Stimulated activated CD4-positive, alpha-beta T cell treated with anti-CD3 and anti-CD28 coated beads, Interleukin-1b, Interleukin-23, amount 100 ng/mL, for 4 hours (primary cell): Measurements from ENCODE around the gene MB.

ENCODE experiments used
- DNase-seq, 2 donors: peaks; one replicate each; pipeline ENCODE4 v3.0.0-alpha.2; 2020; ENCODE audit warnings: low read depth in 2 of 2

The MB gene

GRCh38 chr22:35597692-35598395, 19.3 kb downstream of the MB start:
- no peak for DNase-seq

- DNase-seq, result no peak
Observed at GRCh38 chr22:35596821-35597220, 20.3 kb downstream of the MB start.

GRCh38 chr22:35594686-35595085, 22.4 kb downstream of the MB start:
- DNase-seq, result no peak

DNA sequence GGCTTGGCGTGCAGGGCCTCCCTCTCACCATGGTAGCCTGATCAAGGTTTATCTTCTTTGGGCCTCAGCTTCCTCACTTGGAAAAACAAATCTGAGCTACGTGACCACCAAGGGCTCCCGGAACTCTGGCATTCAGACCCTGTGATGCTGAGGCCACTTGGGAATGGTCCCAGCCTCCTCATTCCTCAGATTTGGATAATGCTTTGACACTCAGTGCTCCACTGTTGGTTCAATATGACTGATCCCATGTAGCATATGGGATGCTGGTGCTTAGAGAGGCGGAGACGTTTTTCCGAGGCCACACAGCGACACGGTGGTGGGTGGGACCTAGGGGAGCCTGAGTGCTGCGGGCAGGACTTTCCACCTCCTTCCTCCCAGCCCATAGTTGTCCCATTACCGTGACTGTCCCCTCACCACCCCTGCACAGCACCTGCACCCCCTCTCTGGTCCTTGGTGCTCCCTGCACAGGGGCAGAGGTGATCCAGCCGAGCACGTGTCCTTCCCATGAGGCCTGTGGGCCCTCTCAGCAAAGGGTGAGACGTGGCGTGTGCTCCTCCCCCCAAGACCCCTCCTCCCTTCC, 23.1 kb downstream of the MB start:
- DNase-seq, result no peak

GRCh38 chr22:35593071-35593890, 23.8 kb downstream of the MB start:
- DNase-seq, result no peak

- no peak for DNase-seq
Observed at GRCh38 chr22:35592418-35592967, 24.6 kb downstream of the MB start.

GRCh38 chr22:35591714-35592417, 25.3 kb downstream of the MB start:
- no peak for DNase-seq

GRCh38 chr22:35590634-35591295, 26.4 kb downstream of the MB start:
- DNase-seq, result no peak

GRCh38 chr22:35589756-35590093, 27.4 kb downstream of the MB start:
- no peak for DNase-seq

DNA sequence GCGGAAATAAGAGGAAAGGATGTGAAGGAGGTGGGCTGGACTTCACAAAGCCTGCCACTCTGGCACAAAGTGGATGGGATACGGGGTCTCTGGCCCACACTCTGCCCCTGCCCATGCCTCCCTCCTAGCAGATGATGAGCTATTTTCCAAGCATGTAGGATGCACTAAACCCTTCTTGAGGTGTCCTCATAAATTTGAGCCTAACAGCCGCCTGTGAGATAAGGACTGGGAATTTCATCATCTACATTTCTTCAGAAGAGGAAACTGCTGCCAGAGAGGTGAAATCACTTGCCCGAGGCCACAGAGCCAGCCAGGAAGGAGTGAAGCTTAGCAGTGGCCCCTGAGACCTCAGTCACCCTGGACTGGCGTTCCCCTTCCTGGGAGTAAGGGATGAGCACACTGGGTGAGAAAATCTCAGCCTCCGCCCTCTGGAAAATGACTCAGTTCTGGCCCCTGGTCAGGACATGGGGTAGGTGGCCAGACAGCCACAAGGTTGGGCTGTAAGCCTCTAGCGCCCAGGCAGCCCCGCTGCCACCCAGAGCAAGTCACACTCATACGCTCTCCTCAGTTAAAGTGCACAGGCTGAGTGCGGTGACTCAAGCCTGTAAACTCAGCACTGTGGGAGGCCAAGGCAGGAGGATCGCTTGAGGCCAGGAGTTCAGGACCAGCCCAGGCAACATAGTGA, 27.9 kb downstream of the MB start:
- no peak for DNase-seq

GRCh38 chr22:35587896-35588295, 29.2 kb downstream of the MB start:
- no peak for DNase-seq

DNA sequence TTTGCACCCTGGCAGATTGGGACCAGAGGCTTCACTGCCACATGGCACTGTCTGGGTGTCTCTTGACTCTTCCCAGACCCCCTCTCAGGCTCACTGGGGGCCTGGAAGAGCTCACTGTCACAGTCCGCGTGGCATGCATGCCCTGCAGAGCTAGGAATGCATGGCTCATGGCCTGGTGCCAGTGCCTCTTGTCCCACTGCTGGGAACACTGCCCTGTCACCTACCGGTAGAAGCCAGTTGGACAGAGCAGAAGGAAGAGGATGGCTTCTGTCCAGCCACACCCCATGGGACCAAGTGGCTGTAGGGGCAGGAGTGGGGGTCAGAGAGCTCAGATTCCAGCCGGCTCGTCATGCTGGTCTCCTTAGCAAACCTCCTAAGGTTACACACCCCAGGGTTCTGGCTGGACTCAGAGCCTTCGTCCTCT, 29.7 kb downstream of the MB start:
- no peak for DNase-seq

DNA sequence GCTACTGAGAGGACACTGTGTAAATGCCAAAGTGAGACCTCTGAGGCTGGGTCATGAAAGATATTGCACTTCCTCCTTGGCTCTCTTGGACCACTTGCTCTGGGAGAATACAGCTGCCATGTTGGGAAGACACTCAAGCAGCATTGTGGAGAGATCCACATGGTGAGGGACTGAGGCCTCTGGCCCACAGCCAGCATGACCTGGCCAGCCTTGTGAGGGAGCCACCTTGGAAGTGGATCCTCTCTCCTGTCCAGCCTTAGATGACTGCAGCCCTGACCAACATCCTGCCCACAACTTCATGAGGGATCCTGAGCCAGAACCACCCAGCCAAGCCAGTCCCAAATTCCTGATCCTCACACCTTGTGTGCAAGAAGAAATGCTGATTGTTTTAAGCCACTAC, 30.4 kb downstream of the MB start:
- no peak for DNase-seq

DNA sequence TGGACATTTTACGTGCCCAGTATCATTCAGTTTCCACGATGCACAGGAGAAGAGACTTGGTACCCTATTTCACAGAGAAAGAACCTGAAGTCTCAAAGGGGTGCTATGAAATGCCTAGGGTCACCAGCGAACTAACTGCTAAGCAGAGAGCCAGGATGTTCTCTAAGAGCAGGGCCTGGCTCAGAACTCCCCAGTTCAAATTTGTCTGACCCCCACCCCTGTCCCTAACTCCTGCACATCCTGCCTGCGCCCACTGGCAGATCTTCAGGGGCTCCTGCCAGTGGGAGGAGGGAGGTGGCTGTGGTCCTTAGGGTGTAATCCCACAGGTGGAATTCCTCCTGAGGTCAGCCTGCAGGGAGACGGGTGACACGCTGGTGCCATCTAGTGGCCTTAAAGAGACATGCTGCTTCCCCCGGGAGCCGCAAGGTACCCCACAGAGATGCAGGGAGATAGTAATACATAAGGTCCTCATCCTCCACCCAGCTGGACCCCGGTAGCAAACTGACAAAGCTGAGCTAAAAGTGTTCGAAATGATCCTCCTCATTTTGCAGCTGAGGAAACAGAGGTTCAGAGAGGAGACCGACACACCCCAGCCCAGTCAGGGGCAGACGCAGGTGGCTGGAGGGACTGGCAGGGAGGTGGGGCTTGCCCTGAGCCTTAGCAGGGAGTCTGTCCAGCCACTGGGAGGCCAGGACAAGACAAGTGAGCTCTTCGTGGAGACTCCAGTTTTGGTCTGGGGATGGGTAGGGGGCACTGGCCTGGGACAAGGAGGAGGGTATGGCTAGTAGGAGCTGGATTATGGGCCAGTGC, 34.1 kb downstream of the MB start:
- peak; percentile 36 to 38 for DNase-seq

DNA sequence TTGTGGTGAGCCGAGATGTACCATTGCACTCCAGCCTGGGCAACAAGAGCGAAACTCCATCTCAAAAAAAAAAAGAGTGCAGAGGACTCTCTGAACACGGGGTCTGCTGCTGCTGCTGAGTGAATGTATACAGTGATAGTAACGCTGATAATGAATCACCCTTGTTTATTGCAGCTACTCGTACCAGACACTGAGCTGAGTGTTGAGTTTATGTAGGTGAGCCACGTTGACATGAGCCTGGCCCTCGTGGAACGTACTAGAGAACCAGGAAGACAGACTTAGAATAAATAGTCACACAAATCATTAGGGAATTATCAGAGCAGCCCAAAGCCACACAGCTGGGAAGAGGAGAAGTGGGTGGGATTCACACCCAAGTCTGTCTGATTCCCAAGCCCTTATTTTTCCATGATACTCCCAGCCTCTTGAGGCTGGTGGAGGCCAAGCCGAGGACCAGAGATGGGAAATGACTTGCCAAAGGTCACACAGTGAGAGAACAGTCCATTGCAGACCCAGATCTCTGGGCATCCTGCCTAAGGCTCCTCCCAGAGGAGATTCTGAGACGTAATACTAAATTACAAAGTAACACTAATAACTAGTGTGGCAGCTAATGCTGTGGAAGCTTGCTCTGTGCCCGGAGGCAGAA, 34.8 kb downstream of the MB start:
- no peak for DNase-seq

DNA sequence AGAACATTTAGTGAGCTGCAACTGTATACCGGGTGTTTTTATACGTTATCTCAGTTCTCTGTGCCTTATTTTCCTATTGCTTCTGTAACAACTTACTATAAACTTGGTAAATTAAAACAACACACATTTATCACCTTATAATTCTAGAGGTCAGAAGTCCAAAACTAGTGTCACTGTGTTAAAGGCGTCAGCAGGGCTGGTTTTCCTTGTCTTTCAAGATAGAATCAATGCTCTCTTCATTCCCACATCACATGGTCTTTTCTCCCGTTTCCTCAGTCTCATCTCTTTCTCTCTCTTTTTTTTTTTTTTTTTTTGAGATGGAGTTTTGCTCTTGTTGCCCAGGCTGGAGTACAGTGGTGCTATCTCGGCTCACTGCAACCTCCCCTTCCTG, 36.1 kb downstream of the MB start:
- no peak for DNase-seq

GRCh38 chr22:35580351-35581022, 36.6 kb downstream of the MB start:
- no peak for DNase-seq

DNA sequence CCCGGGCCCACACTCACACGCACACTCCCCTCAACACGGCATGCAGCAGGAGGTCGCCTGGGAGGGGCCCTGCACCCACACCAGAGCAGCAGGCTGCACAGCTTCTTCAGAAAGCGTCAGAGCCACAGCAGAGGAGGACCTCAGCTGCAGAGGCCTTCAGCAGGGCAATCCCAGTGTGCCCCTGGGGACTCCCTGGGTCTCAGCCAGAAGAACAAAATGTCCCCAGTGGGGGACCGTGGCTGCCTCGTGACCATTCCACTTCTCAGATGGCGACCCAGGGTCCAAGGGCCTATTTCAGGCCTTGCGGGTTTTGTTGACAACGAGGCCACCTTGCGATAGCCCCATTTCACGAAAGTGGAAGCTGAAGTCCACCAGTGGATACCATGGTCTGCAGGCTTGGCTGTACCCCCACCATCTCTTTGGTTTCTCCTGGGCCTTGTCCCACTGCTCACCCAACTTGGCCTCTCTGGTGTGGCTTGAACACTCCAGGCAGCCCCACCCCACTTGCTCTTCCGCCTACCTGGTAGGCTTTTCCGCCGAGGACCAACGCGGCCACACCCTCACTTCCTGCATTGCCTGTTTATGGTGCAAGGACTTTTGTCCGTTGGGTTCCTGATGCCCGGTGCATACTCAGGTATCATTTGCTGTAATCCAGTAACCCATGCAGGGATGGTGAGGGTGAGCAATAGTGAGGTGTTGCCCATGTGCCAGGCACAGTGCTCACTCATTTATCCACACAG, 38.1 kb downstream of the MB start:
- no peak for DNase-seq
